Measurements from ENCODE around the gene SUN1.

Gene SUN1

GRCh38 chr7:833601-834258 is 1.5 kb downstream of the SUN1 start:
- H3K4me1 Mint-ChIP-seq (ENCODE audit: low read depth), result peaks cover 30% of the 10 kb centered on the region
- H3K27me3 Mint-ChIP-seq (ENCODE audit: low read depth), result no peaks in the 10 kb centered on the region
- no peaks in the 10 kb centered on the region for H3K9me3 Mint-ChIP-seq
- peaks cover 6% of the 10 kb centered on the region for H3K36me3 Mint-ChIP-seq (ENCODE audit: low read depth)
- H3K4me3 Mint-ChIP-seq, result no peak overlapping the region
- H3K27ac Mint-ChIP-seq, result no peak overlapping the region
- no peak for DNase-seq (ENCODE audit: low spot score)

DNA sequence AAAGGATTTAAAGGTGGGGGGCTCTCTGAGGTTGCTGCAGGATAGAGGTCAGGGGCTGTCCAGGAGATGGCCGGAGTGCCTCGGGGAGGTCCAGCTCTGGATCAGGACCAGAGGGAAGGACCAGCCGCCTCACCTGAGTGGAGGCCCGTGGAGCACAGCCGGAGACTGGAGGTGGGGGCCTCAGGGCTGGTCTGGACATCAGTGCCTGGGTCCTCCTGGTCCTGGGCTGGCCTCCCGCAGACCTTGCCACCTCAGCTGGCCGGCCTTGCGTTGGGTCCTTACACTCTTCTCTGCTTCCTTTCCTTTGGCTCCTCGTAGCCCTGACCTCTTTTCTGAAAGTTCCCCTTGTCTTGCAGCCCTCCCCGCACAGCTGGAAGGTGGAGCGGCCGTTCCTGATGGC is 2.0 kb downstream of the SUN1 start:
- H3K36me3 Mint-ChIP-seq (ENCODE audit: low read depth), result peaks cover 8% of the 10 kb centered on the region
- peaks cover 30% of the 10 kb centered on the region for H3K4me1 Mint-ChIP-seq (ENCODE audit: low read depth)
- no peak for DNase-seq (ENCODE audit: low spot score)
- H3K27ac Mint-ChIP-seq, result peak overlapping the region; percentile 44
- H3K27me3 Mint-ChIP-seq (ENCODE audit: low read depth), result no peaks in the 10 kb centered on the region
- no peaks in the 10 kb centered on the region for H3K9me3 Mint-ChIP-seq
- H3K4me3 Mint-ChIP-seq, result no peak overlapping the region

DNA sequence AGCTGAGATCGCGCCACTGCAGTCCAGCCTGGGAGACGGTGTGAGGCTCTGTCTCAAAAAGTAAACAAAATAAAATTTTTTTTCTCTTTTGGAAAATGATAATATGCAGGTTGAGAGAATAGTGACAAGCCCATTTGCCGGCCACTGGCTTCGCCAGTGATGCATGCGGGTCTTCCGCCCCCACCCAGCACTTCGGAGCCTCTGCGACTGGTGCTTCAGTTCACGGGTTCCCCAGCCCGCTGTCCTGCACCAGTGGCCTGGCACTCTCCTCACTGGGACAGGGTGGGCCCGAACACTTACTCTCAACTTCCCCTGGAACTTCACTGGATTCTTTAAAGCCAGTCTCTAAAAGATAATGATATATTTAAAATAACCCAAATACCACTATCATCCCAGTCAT is 2.7 kb downstream of the SUN1 start:
- H3K4me1 Mint-ChIP-seq (ENCODE audit: low read depth), result peaks cover 28% of the 10 kb centered on the region

DNA sequence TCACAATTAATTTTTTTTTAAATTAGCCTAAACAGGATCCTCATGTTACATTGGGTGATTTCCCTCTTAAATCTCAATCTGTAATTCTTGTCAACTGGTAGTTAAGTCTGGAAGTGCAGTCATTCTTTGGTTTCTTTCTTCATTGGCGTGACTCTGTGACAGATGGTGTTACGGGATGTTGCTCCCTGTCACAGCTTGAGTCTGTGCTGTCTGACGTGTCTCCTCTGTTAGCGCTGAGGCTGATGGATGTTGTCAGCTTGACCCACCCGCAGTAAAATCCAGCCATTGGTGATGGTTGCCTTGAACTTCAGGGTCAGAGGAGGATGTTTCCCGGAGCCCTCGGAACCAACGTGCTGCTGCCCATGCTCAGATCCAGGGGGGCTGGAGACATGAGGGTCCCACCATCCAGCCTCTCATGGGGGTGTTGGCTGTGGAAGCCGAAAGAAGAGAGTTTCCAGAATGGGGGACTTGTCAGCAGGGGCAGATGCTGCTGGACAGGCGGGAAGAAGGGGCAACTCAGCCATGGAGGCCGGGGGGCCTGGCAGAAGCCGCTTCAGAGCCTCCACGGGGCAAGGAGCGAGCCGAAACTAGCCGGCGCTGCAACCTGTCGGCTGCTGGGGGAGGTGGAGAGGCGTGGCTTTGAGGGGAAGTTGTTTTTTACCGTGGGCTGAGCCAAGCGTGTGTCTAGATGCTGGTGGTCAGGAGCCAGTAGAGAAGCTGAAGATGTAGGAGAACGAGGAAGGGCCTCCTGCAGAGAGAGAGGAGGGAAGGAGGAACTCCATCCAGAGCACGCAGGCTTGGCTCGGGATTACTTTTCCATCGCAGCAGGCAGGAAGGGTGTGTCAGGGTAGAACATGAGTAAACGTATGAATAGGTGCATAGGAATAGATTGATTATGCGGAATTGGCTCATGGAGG is 3.5 kb downstream of the SUN1 start:
- H3K4me1 Mint-ChIP-seq (ENCODE audit: low read depth), result peaks cover 21% of the 10 kb centered on the region
- peaks cover 13% of the 10 kb centered on the region for H3K36me3 Mint-ChIP-seq (ENCODE audit: low read depth)
- no peak overlapping the region for H3K4me3 Mint-ChIP-seq
- no peak overlapping the region for H3K27ac Mint-ChIP-seq
- H3K27me3 Mint-ChIP-seq (ENCODE audit: low read depth), result no peaks in the 10 kb centered on the region
- no peak for DNase-seq (ENCODE audit: low spot score)
- no peaks in the 10 kb centered on the region for H3K9me3 Mint-ChIP-seq

More for the DNA sequence above, 2.7 kb downstream of the SUN1 start:
- Mint-ChIP-seq H3K27me3 (ENCODE audit: low read depth) (no peaks in the 10 kb centered on the region), H3K27ac (no peak overlapping the region), H3K36me3 (ENCODE audit: low read depth) (peaks cover 13% of the 10 kb centered on the region), H3K4me3 (no peak overlapping the region), H3K9me3 (no peaks in the 10 kb centered on the region)
- no peak for DNase-seq (ENCODE audit: low spot score)

GRCh38 chr7:836429-836828 is 4.2 kb downstream of the SUN1 start:
- Mint-ChIP-seq H3K27ac (no peak overlapping the region), H3K4me1 (ENCODE audit: low read depth) (peaks cover 16% of the 10 kb centered on the region), H3K4me3 (no peak overlapping the region), H3K27me3 (ENCODE audit: low read depth) (no peaks in the 10 kb centered on the region), H3K36me3 (ENCODE audit: low read depth) (peaks cover 13% of the 10 kb centered on the region), H3K9me3 (no peaks in the 10 kb centered on the region)
- DNase-seq (ENCODE audit: low spot score), result no peak

- no peak overlapping the region for H3K4me3 Mint-ChIP-seq
- no peak overlapping the region for H3K27ac Mint-ChIP-seq
- peaks cover 17% of the 10 kb centered on the region for H3K36me3 Mint-ChIP-seq (ENCODE audit: low read depth)
- DNase-seq (ENCODE audit: low spot score), result no peak
- no peaks in the 10 kb centered on the region for H3K27me3 Mint-ChIP-seq (ENCODE audit: low read depth)
- peaks cover 11% of the 10 kb centered on the region for H3K4me1 Mint-ChIP-seq (ENCODE audit: low read depth)
- no peaks in the 10 kb centered on the region for H3K9me3 Mint-ChIP-seq
These were observed 4.7 kb downstream of the SUN1 start for GRCh38 chr7:837001-837400.

- H3K27me3 Mint-ChIP-seq (ENCODE audit: low read depth), result no peaks in the 10 kb centered on the region
- no peak overlapping the region for H3K27ac Mint-ChIP-seq
- peaks cover 21% of the 10 kb centered on the region for H3K36me3 Mint-ChIP-seq (ENCODE audit: low read depth)
- H3K4me3 Mint-ChIP-seq, result no peak overlapping the region
- DNase-seq (ENCODE audit: low spot score), result no peak
- H3K4me1 Mint-ChIP-seq (ENCODE audit: low read depth), result peaks cover 2% of the 10 kb centered on the region
- no peaks in the 10 kb centered on the region for H3K9me3 Mint-ChIP-seq
These were observed 7.8 kb downstream of the SUN1 start for GRCh38 chr7:840001-840600.

DNA sequence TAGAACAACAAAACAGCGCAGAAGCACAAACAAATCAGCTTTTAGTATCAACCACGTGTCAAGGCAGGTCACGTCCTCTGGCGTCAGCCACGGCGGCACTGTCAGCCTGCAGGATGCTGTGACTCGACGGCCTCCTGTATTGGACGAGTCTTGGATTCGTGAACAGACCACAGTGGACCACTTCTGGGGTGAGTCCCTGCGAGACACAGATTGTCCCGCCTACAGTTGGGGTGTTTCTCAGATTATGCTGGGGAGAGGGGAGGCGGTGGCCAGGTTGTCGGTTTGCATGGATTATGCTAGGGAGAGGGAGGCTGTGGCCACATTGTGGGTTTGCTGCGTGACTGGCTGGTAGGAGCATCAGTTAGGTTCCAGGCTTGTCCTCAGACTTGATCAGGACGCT is 9.7 kb downstream of the SUN1 start:
- H3K27ac Mint-ChIP-seq, result no peak overlapping the region

GRCh38 chr7:842431-843031 is 10.3 kb downstream of the SUN1 start:
- H3K9me3 Mint-ChIP-seq, result no peaks in the 10 kb centered on the region
- H3K27ac Mint-ChIP-seq, result no peak overlapping the region
- no peaks in the 10 kb centered on the region for H3K4me1 Mint-ChIP-seq (ENCODE audit: low read depth)
- DNase-seq (ENCODE audit: low spot score), result no peak
- peaks cover 25% of the 10 kb centered on the region for H3K36me3 Mint-ChIP-seq (ENCODE audit: low read depth)
- no peak overlapping the region for H3K4me3 Mint-ChIP-seq
- H3K27me3 Mint-ChIP-seq (ENCODE audit: low read depth), result no peaks in the 10 kb centered on the region

More for the DNA sequence above, 9.7 kb downstream of the SUN1 start:
- DNase-seq (ENCODE audit: low spot score), result no peak
- Mint-ChIP-seq H3K36me3 (ENCODE audit: low read depth) (peaks cover 25% of the 10 kb centered on the region), H3K27me3 (ENCODE audit: low read depth) (no peaks in the 10 kb centered on the region), H3K4me3 (no peak overlapping the region), H3K9me3 (no peaks in the 10 kb centered on the region), H3K4me1 (ENCODE audit: low read depth) (no peaks in the 10 kb centered on the region)

DNA sequence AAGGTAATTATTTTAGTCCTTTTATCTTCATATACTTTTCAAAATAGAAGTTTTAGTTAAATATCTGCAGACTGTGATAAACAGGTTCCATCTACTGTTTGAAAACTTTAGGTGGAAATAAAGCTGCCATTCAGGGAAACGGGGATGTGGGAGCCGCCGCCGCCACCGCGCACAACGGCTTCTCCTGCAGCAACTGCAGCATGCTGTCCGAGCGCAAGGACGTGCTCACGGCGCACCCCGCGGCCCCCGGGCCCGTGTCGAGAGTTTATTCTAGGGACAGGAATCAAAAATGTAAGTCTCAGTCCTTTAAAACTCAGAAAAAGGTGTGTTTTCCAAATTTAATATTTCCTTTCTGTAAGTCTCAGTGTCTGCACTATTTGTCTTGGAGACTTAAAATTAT is 11.0 kb downstream of the SUN1 start:
- no peaks in the 10 kb centered on the region for H3K27me3 Mint-ChIP-seq (ENCODE audit: low read depth)
- no peak overlapping the region for H3K4me3 Mint-ChIP-seq
- H3K9me3 Mint-ChIP-seq, result no peaks in the 10 kb centered on the region
- no peaks in the 10 kb centered on the region for H3K4me1 Mint-ChIP-seq (ENCODE audit: low read depth)
- H3K36me3 Mint-ChIP-seq (ENCODE audit: low read depth), result peaks cover 27% of the 10 kb centered on the region
- no peak overlapping the region for H3K27ac Mint-ChIP-seq
- no peak for DNase-seq (ENCODE audit: low spot score)

GRCh38 chr7:844043-844442 is 11.8 kb downstream of the SUN1 start:
- H3K27ac Mint-ChIP-seq, result no peak overlapping the region
- no peaks in the 10 kb centered on the region for H3K9me3 Mint-ChIP-seq
- no peak for DNase-seq (ENCODE audit: low spot score)
- no peak overlapping the region for H3K4me3 Mint-ChIP-seq
- no peaks in the 10 kb centered on the region for H3K4me1 Mint-ChIP-seq (ENCODE audit: low read depth)
- peaks cover 32% of the 10 kb centered on the region for H3K36me3 Mint-ChIP-seq (ENCODE audit: low read depth)
- no peaks in the 10 kb centered on the region for H3K27me3 Mint-ChIP-seq (ENCODE audit: low read depth)

DNA sequence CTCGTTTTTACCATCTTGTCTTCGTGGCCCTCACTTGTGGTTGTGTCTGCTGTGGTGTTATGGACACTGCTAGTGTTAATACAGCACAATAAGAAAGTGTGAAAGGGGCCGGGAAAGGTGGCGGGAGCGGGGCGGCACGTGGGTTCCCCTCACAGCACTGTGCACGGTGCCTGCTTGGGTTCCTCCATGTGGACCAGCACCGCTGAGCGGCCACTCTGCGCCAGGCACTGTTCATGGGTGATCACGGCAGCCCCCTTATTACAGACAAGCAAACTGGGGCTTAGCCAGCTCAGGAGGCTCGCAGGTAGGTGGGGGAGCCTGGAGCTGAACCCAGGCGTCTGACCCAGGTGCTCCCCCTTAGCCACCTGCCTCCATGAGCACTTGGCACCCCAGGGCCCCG is 12.2 kb downstream of the SUN1 start:
- Mint-ChIP-seq H3K27me3 (ENCODE audit: low read depth) (no peaks in the 10 kb centered on the region), H3K4me3 (no peak overlapping the region), H3K36me3 (ENCODE audit: low read depth) (peaks cover 36% of the 10 kb centered on the region), H3K9me3 (no peaks in the 10 kb centered on the region), H3K27ac (no peak overlapping the region), H3K4me1 (ENCODE audit: low read depth) (no peaks in the 10 kb centered on the region)
- no peak for DNase-seq (ENCODE audit: low spot score)

DNA sequence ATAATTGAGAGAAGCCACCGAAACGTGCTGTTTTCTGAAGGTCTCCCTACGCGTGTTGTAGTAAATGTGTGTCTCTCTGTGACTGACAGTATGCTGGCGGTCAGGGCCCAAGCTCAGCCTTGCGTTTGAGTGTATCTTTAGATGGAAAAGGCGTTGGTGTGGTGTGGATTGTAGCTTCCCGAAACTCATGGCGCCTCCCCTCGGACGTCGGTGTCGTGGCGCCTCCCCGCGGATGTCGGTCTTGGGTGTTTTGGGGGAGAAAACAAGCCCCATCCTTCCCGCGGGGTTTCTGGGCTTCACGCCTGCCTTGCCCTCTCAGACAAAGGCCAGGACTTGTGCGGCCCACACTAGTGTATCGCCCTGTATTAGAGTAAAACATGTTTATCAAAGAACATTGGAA is 12.8 kb downstream of the SUN1 start:
- Mint-ChIP-seq H3K4me1 (ENCODE audit: low read depth) (no peaks in the 10 kb centered on the region), H3K27ac (no peak overlapping the region), H3K4me3 (no peak overlapping the region), H3K36me3 (ENCODE audit: low read depth) (peaks cover 33% of the 10 kb centered on the region), H3K9me3 (no peaks in the 10 kb centered on the region), H3K27me3 (ENCODE audit: low read depth) (no peaks in the 10 kb centered on the region)
- DNase-seq (ENCODE audit: low spot score), result no peak

GRCh38 chr7:845731-846130 is 13.5 kb downstream of the SUN1 start:
- Mint-ChIP-seq H3K27me3 (ENCODE audit: low read depth) (no peaks in the 10 kb centered on the region), H3K4me3 (no peak overlapping the region), H3K27ac (no peak overlapping the region), H3K4me1 (ENCODE audit: low read depth) (no peaks in the 10 kb centered on the region), H3K36me3 (ENCODE audit: low read depth) (peaks cover 34% of the 10 kb centered on the region), H3K9me3 (no peaks in the 10 kb centered on the region)
- DNase-seq (ENCODE audit: low spot score), result no peak

All from T-helper 2 cell treated with Interferon-gamma antibody and Interleukin-4, amounts not matched to agents 5 μg/mL and 100 μg/mL, for 36 hours (primary cell).